ENCODE results near the gene UBE2F.

DNA sequence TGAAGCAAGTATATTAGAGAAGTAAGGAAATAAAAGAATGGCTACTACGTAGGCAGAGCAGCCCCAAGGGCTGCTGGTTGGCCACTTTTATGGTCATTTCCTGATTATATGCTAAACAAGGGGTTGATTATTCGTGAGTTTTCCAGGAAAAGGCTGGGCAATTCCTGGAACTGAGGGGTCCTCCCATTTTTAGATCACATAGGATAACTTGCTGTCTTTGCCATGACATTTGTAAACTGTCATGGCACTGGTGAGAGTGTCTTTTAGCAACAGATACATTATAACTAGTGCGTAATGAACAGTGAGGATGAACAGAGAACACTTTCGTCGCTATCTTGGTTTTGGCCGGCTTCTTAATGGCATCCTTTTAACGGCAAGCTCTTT is 2.6 kb upstream of the UBE2F start:
- TF ChIP-seq, protein P1, sequence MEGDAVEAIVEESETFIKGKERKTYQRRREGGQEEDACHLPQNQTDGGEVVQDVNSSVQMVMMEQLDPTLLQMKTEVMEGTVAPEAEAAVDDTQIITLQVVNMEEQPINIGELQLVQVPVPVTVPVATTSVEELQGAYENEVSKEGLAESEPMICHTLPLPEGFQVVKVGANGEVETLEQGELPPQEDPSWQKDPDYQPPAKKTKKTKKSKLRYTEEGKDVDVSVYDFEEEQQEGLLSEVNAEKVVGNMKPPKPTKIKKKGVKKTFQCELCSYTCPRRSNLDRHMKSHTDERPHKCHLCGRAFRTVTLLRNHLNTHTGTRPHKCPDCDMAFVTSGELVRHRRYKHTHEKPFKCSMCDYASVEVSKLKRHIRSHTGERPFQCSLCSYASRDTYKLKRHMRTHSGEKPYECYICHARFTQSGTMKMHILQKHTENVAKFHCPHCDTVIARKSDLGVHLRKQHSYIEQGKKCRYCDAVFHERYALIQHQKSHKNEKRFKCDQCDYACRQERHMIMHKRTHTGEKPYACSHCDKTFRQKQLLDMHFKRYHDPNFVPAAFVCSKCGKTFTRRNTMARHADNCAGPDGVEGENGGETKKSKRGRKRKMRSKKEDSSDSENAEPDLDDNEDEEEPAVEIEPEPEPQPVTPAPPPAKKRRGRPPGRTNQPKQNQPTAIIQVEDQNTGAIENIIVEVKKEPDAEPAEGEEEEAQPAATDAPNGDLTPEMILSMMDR (IDR thresholded peaks at IDR 0.05; ENCODE audit: low read depth, low read length) = no peak
- no peak for TF ChIP-seq EZH2phosphoT487 (IDR thresholded peaks at IDR 0.05; ENCODE audit: low read depth)
